Stimulated activated naive CD8-positive, alpha-beta T cell treated with anti-CD3 and anti-CD28 coated beads, Interleukin-15, Interleukin-2, amounts not matched to agents 100 ng/mL and 50 ng/mL, for 24 hours (primary cell): ENCODE results near the gene MYL3.
"Not testable (repeated sequence)": the region's sequence is repeated elsewhere in the genome, so short reads cannot be mapped to it uniquely, and the experiment has no call there.

ENCODE experiments used
- H3K27ac Mint-ChIP-seq: one replicate; pipeline ENCODE4 v1.8.0; 2021; ENCODE audit warnings: mild to moderate bottlenecking, mixed read lengths
- H3K27me3 Mint-ChIP-seq: one replicate; pipeline ENCODE4 v1.8.0; 2021; ENCODE audit warnings: mixed read lengths
- H3K36me3 Mint-ChIP-seq: one replicate; pipeline ENCODE4 v1.8.0; 2021; ENCODE audit warnings: low read depth, mixed read lengths
- H3K4me1 Mint-ChIP-seq: one replicate; pipeline ENCODE4 v1.8.0; 2021; ENCODE audit warnings: low read depth, mixed read lengths
- H3K4me3 Mint-ChIP-seq: one replicate; pipeline ENCODE4 v1.8.0; 2021; ENCODE audit warnings: mild to moderate bottlenecking, mixed read lengths
- H3K9me3 Mint-ChIP-seq: one replicate; pipeline ENCODE4 v1.8.0; 2021; ENCODE audit warnings: mixed read lengths

The MYL3 gene

GRCh38 chr3:46824211-46824970 lies 38.9 kb downstream of the MYL3 start:
- Mint-ChIP-seq H3K36me3 (peaks cover 9% of the 10 kb centered on the region), H3K27ac (no peak overlapping the region), H3K9me3 (peaks cover 21% of the 10 kb centered on the region), H3K27me3 (peaks cover 20% of the 10 kb centered on the region), H3K4me3 (no peak overlapping the region), H3K4me1 (peaks cover 3% of the 10 kb centered on the region)

GRCh38 chr3:46823314-46823713 lies 39.9 kb downstream of the MYL3 start:
- H3K27me3 Mint-ChIP-seq: peaks cover 20% of the 10 kb centered on the region
- not testable (repeated sequence) for H3K4me3 Mint-ChIP-seq, H3K36me3 Mint-ChIP-seq, H3K27ac Mint-ChIP-seq, H3K4me1 Mint-ChIP-seq
- peaks cover 21% of the 10 kb centered on the region for H3K9me3 Mint-ChIP-seq

GRCh38 chr3:46821553-46821952 lies 41.7 kb downstream of the MYL3 start:
- peaks cover 21% of the 10 kb centered on the region for H3K9me3 Mint-ChIP-seq
- peaks cover 20% of the 10 kb centered on the region for H3K27me3 Mint-ChIP-seq
- H3K36me3 Mint-ChIP-seq: peaks cover 9% of the 10 kb centered on the region
- no peak overlapping the region for H3K4me3 Mint-ChIP-seq
- no peaks in the 10 kb centered on the region for H3K4me1 Mint-ChIP-seq
- H3K27ac Mint-ChIP-seq: no peak overlapping the region

- no peak overlapping the region for H3K4me3 Mint-ChIP-seq
These were observed 42.4 kb downstream of the MYL3 start for GRCh38 chr3:46820852-46821251.

GRCh38 chr3:46812237-46812791 lies 50.9 kb downstream of the MYL3 start:
- Mint-ChIP-seq H3K4me1 (peaks cover 17% of the 10 kb centered on the region), H3K36me3 (no peaks in the 10 kb centered on the region), H3K27ac (no peak overlapping the region), H3K27me3 (peaks cover 26% of the 10 kb centered on the region), H3K4me3 (peak overlapping the region; percentile 68), H3K9me3 (no peaks in the 10 kb centered on the region)

More at GRCh38 chr3:46820852-46821251, 42.4 kb downstream of the MYL3 start:
- Mint-ChIP-seq H3K9me3 (peaks cover 21% of the 10 kb centered on the region), H3K4me1 (no peaks in the 10 kb centered on the region), H3K27ac (no peak overlapping the region), H3K36me3 (peaks cover 9% of the 10 kb centered on the region), H3K27me3 (peaks cover 20% of the 10 kb centered on the region)

GRCh38 chr3:46811615-46812236 lies 51.5 kb downstream of the MYL3 start:
- H3K27ac Mint-ChIP-seq: no peak overlapping the region
- H3K4me1 Mint-ChIP-seq: peaks cover 17% of the 10 kb centered on the region
- H3K9me3 Mint-ChIP-seq: no peaks in the 10 kb centered on the region
- H3K36me3 Mint-ChIP-seq: no peaks in the 10 kb centered on the region
- no peak overlapping the region for H3K4me3 Mint-ChIP-seq
- H3K27me3 Mint-ChIP-seq: peaks cover 26% of the 10 kb centered on the region

GRCh38 chr3:46808766-46809165 lies 54.5 kb downstream of the MYL3 start:
- H3K9me3 Mint-ChIP-seq, H3K27ac Mint-ChIP-seq: not testable (repeated sequence)
- peaks cover 17% of the 10 kb centered on the region for H3K4me1 Mint-ChIP-seq

More at GRCh38 chr3:46808766-46809165, 54.5 kb downstream of the MYL3 start:
- not testable (repeated sequence) for H3K36me3 Mint-ChIP-seq, H3K4me3 Mint-ChIP-seq
- H3K27me3 Mint-ChIP-seq: peaks cover 22% of the 10 kb centered on the region
